22Rv1 (cell line): ENCODE data around the gene MBD3L2.
"Not testable (repeated sequence)": the region's sequence is repeated elsewhere in the genome, so short reads cannot be mapped to it uniquely, and the experiment has no call there.

Source experiments
- H3K27ac ChIP-seq: fragments of 450-650 bp; 2 replicates; pipeline ENCODE4 v1.5.1; 2017
- ZFX ChIP-seq: fragments of 450-650 bp; IDR thresholded peaks from 2 replicates; pipeline ENCODE4 v1.6.1; 2017; ENCODE audit warnings: antibody characterized with exemption, borderline replicate concordance
- TF ChIP-seq, protein P1 (sequence below): fragments of 450-650 bp; IDR thresholded peaks from 2 replicates; pipeline ENCODE4 v1.5.1; 2017; ENCODE audit warnings: mild to moderate bottlenecking

MBD3L2 gene

GRCh38 chr19:7010722-7011593, 38.2 kb upstream of the MBD3L2 start:
- H3K27ac ChIP-seq = no peak overlapping the region
- TF ChIP-seq, protein P1, sequence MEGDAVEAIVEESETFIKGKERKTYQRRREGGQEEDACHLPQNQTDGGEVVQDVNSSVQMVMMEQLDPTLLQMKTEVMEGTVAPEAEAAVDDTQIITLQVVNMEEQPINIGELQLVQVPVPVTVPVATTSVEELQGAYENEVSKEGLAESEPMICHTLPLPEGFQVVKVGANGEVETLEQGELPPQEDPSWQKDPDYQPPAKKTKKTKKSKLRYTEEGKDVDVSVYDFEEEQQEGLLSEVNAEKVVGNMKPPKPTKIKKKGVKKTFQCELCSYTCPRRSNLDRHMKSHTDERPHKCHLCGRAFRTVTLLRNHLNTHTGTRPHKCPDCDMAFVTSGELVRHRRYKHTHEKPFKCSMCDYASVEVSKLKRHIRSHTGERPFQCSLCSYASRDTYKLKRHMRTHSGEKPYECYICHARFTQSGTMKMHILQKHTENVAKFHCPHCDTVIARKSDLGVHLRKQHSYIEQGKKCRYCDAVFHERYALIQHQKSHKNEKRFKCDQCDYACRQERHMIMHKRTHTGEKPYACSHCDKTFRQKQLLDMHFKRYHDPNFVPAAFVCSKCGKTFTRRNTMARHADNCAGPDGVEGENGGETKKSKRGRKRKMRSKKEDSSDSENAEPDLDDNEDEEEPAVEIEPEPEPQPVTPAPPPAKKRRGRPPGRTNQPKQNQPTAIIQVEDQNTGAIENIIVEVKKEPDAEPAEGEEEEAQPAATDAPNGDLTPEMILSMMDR = no peak
- TF ChIP-seq ZFX = no peak

DNA sequence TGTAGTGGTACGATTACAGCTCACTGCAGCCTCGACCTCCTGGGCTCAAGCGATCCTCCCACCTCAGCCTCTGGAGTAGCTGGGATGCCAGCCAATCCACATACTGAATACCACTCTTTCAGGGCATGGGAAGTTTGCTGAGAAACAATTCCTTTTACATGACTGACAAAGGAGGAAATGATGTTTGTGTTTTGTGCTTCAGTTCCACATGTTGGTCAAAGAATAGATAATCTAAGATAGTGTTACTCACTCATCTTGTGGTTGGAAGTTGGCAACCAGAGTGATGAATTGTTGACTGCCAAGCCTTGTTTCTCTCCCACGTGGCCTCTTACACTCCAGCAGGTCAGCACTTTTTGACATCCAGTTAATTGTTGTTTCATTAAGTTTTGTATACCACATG, 35.4 kb upstream of the MBD3L2 start:
- TF ChIP-seq ZFX = no peak
- TF ChIP-seq, protein P1 = no peak
- no peak overlapping the region for H3K27ac ChIP-seq

DNA sequence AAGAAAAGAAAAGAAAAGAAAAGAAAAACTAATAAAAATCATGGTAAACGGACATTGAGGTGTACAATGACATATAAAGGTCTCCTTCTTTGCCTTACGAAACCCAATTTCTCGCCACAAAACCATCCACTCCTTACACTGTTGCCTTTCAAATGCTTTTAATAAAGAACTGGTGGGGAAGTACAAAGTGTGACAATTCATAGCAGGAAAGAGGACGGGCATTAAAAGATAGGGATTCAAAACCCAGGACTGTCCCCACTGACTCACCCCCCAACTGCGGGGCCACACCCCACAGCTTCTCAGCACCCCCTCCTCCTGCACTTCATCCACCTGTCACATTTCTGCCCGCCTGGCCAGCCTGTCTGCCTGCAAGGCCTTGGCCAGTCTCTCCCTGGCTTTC, 30.3 kb upstream of the MBD3L2 start:
- no peak overlapping the region for H3K27ac ChIP-seq
- TF ChIP-seq, protein P1 = no peak
- no peak for TF ChIP-seq ZFX

GRCh38 chr19:7021331-7021730, 27.8 kb upstream of the MBD3L2 start, which contains the start of gene MBD3L2B:
MBD3L2B (minus strand) TSS chr19:7021431; CDS start chr19:7021397, 34 bp downstream.
- not testable (repeated sequence) for H3K27ac ChIP-seq

DNA sequence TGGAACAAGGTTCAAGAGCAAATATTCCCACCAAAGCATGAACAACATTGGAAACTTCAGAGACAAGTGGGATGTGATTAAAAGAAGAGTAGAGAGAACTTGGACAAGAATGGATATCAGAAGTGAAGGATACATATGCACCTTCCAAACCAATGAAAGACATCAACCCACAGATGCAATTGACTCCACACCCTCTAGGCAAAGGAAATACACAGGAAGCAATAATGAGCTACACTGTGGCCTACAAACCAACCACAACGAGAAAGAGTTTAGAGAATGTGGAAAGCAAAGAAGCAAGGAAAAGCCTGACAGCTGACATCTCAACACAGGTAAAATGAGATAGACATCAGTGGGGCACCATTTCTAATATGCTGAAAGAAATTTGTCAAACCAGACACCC, 20.3 kb upstream of the MBD3L2 start:
- H3K27ac ChIP-seq = not testable (repeated sequence)

GRCh38 chr19:7030278-7030677, 18.8 kb upstream of the MBD3L2 start, which contains the start of gene MBD3L5:
MBD3L5 (plus strand) TSS chr19:7030578; CDS start chr19:7030612, 34 bp downstream.
- H3K27ac ChIP-seq = not testable (repeated sequence)

GRCh38 chr19:7040079-7040478, 9.0 kb upstream of the MBD3L2 start, which contains the start of gene MBD3L4:
MBD3L4 (minus strand) TSS chr19:7040179; CDS start chr19:7040144, 35 bp downstream.
- not testable (repeated sequence) for H3K27ac ChIP-seq

GRCh38 chr19:7041563-7041962, 7.6 kb upstream of the MBD3L2 start:
- H3K27ac ChIP-seq = not testable (repeated sequence)

DNA sequence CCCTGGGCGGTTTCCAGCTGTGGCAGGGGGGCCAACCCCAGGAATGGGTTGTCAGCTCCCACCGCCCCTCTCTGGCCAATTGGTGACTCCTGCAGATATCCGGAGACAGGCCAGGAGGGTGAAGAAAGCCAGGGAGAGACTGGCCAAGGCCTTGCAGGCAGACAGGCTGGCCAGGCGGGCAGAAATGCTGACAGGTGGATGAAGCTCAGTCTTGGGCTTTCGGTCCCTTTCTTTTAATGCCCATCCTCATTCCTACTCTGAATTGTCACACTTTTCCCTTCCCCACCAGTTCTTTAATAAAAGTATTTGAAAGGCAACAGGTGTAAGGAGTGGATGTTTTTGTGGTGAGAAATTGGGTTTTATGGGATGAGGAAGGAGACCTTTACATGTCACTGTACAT, 2.3 kb downstream of the MBD3L2 start:
- not testable (repeated sequence) for H3K27ac ChIP-seq

GRCh38 chr19:7052896-7053295, 3.8 kb downstream of the MBD3L2 start:
- H3K27ac ChIP-seq = not testable (repeated sequence)

DNA sequence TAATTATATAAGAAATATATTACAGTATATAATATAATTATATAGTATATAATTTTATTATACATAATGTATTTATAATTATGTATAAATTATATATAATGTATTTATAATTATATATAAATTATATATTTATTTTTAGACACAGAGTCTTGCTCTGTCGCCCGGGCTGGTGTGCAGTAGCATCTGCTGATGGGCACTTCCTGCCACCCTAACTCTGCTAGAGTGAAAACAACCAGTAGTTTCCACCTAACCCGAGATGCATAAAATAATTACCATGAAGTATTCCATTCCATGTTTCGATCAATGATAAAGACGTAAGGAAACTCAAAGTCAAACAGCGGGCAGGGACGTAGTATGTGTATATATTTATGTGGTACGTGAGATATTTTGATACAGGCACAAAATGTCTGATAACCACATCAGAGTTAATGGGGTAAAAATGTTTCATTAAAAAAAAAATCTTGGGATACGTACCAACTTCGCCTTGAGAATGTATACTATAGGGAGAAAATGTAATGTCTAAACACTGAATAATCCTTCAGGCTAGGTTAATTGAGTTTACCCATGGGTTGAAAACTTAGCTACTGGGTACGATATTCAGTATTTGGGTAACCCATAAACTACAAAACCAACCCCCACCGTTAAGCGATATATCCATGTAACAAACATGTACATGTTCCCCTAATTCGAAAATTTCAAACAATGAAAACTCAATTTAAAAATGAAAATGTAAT, 5.7 kb downstream of the MBD3L2 start:
- H3K27ac ChIP-seq = not testable (repeated sequence)

GRCh38 chr19:7055679-7056078, 6.6 kb downstream of the MBD3L2 start:
- H3K27ac ChIP-seq = not testable (repeated sequence)

GRCh38 chr19:7056371-7056770, 7.2 kb downstream of the MBD3L2 start:
- not testable (repeated sequence) for H3K27ac ChIP-seq

GRCh38 chr19:7058576-7058975, 9.5 kb downstream of the MBD3L2 start, which contains the start of gene MBD3L3:
MBD3L3 (minus strand) TSS chr19:7058676; CDS start chr19:7058605, 71 bp downstream.
- H3K27ac ChIP-seq = not testable (repeated sequence)

DNA sequence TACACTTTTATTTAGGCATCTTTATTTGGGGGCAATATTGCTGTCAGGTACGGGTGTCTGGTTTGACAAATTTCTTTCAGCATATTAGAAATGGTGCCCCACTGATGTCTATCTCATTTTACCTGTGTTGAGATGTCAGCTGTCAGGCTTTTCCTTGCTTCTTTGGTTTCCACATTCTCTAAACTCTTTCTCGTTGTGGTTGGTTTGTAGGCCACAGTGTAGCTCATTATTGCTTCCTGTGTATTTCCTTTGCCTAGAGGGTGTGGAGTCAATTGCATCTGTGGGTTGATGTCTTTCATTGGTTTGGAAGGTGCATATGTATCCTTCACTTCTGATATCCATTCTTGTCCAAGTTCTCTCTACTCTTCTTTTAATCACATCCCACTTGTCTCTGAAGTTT, 10.9 kb downstream of the MBD3L2 start:
- not testable (repeated sequence) for H3K27ac ChIP-seq
